H1 (cell line): ENCODE data around the gene C16orf87. TPM values are rescaled to one million over a fixed set of nuclear protein-coding genes. Genes with fewer than 3 reads are reported as not detected.
A peak's percentile ranks its signal among the peaks of the same experiment; 100 is the strongest.

Experiments used
- polyA plus RNA-seq, 7 experiments: library from polyadenylated mRNA; depleted of rRNA in 3 of 7; stranded (reverse) in 5 of 7; unstranded in 2 of 7; fragments of >200 nt in 5 of 7; fragments of 200-250 nt in 2 of 7; gene quantifications; 1 replicate in 5 of 7; 2 replicates in 1 of 7; 4 replicates in 1 of 7; pipeline versions ENCODE4 v1.2.1 to v1.2.3, GENCODE V29; 2011 to 2013; ENCODE audit warnings: missing spikeins in 2 of 7, mixed read lengths in 2 of 7
- total RNA-seq: library from RNA; stranded (reverse); fragmentation: NEBNext Ultra II Directional; extraction: Animal tissue kit (Norgen Biotek cat#: 25700); gene quantifications from 2 replicates; pipeline ENCODE4 v1.2.1, GENCODE V29; 2021
- TF ChIP-seq, protein P1 (sequence below), 3 experiments: IDR thresholded peaks; 1 replicate in 2 of 3; 2 replicates in 1 of 3; pipeline versions ENCODE4 v1.5.1 to v1.6.1; 2011; ENCODE audit warnings: low read length in 3 of 3, mild to moderate bottlenecking in 3 of 3, inconsistent platforms in 2 of 3, low read depth in 1 of 3, moderate library complexity in 1 of 3; ENCODE audit not compliant: insufficient read depth in 1 of 3; ENCODE audit errors: control extremely low read depth in 1 of 3

The C16orf87 gene
- total and polyA plus RNA-seq, 2 of the 8 experiments (the other 6 are each of a cell fraction or from before 2014, with no cell fraction given), result 4.8 to 21.8 TPM

DNA sequence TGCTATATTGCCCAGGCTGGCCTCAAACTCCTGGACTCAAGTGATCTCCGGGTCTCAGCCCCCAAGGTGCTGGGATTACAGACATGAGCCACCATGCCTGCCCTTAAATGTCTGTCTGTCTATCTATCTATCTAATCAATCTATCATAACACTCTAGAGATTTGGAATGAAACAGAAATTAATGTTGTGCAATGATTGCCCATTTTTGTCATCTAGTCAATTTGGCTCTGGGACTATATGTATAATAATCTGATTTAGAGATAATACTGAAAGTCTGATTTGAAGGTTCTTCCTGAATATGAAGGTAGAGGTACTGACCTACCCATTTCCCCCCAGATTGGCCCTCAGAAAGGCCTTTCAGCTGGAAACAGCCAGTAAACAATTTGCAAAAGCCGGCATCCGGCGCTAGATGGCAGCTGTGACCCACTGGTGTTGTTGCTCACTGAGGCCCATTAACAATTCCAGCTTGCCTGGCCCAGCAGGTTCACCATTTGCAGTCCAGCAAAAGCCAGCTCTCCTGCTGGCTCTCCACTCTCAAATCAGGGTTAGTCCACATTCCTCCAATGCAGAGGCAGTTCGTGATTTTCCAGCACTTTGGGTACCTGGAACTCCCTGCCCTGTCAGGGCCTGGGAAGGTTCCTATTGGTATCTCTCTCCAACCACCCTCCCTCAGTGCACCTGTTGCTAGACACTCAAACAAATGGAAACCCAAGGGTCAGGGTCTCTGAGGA lies 22.9 kb upstream of the C16orf87 start (continued):
- TF ChIP-seq, protein P1, sequence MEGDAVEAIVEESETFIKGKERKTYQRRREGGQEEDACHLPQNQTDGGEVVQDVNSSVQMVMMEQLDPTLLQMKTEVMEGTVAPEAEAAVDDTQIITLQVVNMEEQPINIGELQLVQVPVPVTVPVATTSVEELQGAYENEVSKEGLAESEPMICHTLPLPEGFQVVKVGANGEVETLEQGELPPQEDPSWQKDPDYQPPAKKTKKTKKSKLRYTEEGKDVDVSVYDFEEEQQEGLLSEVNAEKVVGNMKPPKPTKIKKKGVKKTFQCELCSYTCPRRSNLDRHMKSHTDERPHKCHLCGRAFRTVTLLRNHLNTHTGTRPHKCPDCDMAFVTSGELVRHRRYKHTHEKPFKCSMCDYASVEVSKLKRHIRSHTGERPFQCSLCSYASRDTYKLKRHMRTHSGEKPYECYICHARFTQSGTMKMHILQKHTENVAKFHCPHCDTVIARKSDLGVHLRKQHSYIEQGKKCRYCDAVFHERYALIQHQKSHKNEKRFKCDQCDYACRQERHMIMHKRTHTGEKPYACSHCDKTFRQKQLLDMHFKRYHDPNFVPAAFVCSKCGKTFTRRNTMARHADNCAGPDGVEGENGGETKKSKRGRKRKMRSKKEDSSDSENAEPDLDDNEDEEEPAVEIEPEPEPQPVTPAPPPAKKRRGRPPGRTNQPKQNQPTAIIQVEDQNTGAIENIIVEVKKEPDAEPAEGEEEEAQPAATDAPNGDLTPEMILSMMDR (IDR thresholded peaks at IDR 0.05; ENCODE audit: control extremely low read depth in 1 of 3, insufficient read depth in 1 of 3, low read depth in 1 of 3, low read length in 3 of 3), result peak; percentile 79 to 96 (median 93)
